ENCODE data around the gene CRTC2. TPM values are rescaled to one million over a fixed set of nuclear protein-coding genes. Genes with fewer than 3 reads are reported as not detected.
"Not testable (repeated sequence)": the region's sequence is repeated elsewhere in the genome, so short reads cannot be mapped to it uniquely, and the experiment has no call there.

CRTC2 gene
- polyA plus RNA-seq, 1 donor from 2014 or later, result 12.1 TPM

DNA sequence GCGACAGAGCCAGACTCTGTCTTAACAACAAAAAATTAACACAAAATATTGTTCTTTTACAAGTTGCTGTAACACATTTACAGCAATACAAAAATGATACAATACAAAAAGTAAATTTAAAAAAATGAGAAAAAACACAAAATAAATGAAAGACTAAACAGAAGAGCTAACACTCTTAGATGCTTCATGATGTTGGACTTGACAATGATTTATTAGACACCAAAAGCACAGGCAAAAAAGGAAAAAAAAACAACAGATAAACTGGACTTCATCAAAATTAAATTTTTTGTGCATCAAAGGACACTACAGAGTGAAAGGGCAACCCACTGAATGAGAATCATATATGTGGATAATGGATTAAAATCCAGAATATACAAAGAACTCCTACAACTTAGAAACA, 52.0 kb downstream of the CRTC2 start:
- Histone ChIP-seq H3K9me2 (ENCODE audit: insufficient read depth, low read length) (no peaks in the 10 kb centered on the region), H3K27me3 (ENCODE audit: insufficient read depth, low read depth, low read length) (no peaks in the 10 kb centered on the region), H3K9ac (ENCODE audit: low read length) (no peak overlapping the region), H3K4me3 (ENCODE audit: low read length) (no peak overlapping the region), H4K20me1 (ENCODE audit: insufficient read depth) (no peaks in the 10 kb centered on the region), H3K4me2 (ENCODE audit: low read length) (no peak overlapping the region), H3F3A (ENCODE audit: insufficient read depth, low read length, poor library complexity, severe bottlenecking) (no peaks in the 10 kb centered on the region), H3K27ac (ENCODE audit: low read length) (no peak overlapping the region), H3K36me3 (ENCODE audit: insufficient read depth, low read length) (no peaks in the 10 kb centered on the region), H2AFZ (ENCODE audit: low read depth, low read length) (no peak overlapping the region), H3K79me2 (replicated peaks; ENCODE audit: insufficient read depth, low read length) (peaks cover 83% of the 10 kb centered on the region), H3K9me3 (ENCODE audit: low read length) (no peaks in the 10 kb centered on the region)
- TF ChIP-seq MXI1 (conservative IDR thresholded peaks at IDR 0.05; ENCODE audit: poor library complexity, severe bottlenecking) (no peak), RAD21 (conservative IDR thresholded peaks at IDR 0.05) (no peak), EP300 (conservative IDR thresholded peaks at IDR 0.05; ENCODE audit: poor library complexity, severe bottlenecking) (no peak)
- TF ChIP-seq, protein P1, sequence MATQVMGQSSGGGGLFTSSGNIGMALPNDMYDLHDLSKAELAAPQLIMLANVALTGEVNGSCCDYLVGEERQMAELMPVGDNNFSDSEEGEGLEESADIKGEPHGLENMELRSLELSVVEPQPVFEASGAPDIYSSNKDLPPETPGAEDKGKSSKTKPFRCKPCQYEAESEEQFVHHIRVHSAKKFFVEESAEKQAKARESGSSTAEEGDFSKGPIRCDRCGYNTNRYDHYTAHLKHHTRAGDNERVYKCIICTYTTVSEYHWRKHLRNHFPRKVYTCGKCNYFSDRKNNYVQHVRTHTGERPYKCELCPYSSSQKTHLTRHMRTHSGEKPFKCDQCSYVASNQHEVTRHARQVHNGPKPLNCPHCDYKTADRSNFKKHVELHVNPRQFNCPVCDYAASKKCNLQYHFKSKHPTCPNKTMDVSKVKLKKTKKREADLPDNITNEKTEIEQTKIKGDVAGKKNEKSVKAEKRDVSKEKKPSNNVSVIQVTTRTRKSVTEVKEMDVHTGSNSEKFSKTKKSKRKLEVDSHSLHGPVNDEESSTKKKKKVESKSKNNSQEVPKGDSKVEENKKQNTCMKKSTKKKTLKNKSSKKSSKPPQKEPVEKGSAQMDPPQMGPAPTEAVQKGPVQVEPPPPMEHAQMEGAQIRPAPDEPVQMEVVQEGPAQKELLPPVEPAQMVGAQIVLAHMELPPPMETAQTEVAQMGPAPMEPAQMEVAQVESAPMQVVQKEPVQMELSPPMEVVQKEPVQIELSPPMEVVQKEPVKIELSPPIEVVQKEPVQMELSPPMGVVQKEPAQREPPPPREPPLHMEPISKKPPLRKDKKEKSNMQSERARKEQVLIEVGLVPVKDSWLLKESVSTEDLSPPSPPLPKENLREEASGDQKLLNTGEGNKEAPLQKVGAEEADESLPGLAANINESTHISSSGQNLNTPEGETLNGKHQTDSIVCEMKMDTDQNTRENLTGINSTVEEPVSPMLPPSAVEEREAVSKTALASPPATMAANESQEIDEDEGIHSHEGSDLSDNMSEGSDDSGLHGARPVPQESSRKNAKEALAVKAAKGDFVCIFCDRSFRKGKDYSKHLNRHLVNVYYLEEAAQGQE (IDR thresholded peaks at IDR 0.05; ENCODE audit: borderline replicate concordance), result no peak

DNA sequence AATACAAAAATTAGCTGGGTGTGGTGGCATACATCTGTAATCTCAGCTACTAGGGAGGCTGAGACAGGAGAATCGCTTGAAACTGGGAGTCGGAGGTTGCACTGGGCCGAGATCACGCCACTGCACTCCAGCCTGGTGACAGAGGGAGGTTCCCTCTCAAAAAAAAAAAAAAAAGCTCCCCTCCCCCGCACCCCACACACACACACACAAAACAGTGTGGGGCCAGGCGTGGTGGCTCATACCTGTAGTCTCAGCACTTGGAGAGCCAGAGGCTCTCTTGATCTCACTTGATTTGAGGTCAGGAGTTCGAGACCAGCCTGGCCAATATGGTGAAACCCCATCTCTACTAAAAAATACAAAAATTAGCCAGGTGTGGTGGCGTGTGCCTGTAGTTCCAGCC, 52.5 kb downstream of the CRTC2 start:
- H3K9ac ChIP-seq (ENCODE audit: low read length); H3K4me2 ChIP-seq (ENCODE audit: low read length); H3K4me3 ChIP-seq (ENCODE audit: low read length); H3K9me3 ChIP-seq (ENCODE audit: low read length); H3K27me3 ChIP-seq (ENCODE audit: insufficient read depth, low read depth, low read length); H3K9me2 ChIP-seq (ENCODE audit: insufficient read depth, low read length); H3K36me3 ChIP-seq (ENCODE audit: insufficient read depth, low read length); H3F3A ChIP-seq (ENCODE audit: insufficient read depth, low read length, poor library complexity, severe bottlenecking); H2AFZ ChIP-seq (ENCODE audit: low read depth, low read length); H4K20me1 ChIP-seq (ENCODE audit: insufficient read depth); H3K27ac ChIP-seq (ENCODE audit: low read length): not testable (repeated sequence)
- peaks cover 84% of the 10 kb centered on the region for H3K79me2 ChIP-seq (replicated peaks; ENCODE audit: insufficient read depth, low read length)

DNA sequence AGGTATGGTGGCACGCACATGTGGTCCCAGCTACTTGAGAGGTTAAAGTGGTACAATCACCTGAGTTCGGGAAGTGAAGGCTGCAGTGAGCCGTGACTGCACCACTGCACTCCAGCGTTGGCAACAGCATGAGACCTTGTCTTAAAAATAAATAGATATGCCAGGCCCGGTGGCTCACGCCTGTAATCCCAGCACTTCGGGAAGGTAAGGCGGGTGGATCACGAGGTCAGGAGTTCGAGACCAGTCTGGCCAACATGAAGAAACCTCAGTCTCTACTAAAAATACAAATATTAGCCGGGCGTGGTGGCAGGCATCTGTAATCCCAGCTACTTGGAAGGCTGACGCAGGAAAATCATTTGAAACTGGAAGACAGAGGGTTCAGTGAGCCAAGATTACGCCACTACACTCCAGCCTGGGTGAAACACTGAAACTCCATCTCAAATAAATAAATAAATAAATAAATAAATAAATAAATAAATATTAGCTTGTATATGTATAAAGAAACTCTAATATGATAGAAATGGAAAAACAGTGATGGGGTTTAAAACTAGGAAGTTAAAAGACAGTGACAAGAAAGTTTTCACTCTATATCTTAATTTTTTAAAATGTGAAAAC, 54.5 kb downstream of the CRTC2 start:
- Histone ChIP-seq H3K36me3 (ENCODE audit: insufficient read depth, low read length) (no peaks in the 10 kb centered on the region), H3K79me2 (replicated peaks; ENCODE audit: insufficient read depth, low read length) (peaks cover 77% of the 10 kb centered on the region), H3K9me3 (ENCODE audit: low read length) (no peaks in the 10 kb centered on the region), H3K27ac (ENCODE audit: low read length) (no peak overlapping the region), H4K20me1 (ENCODE audit: insufficient read depth) (no peaks in the 10 kb centered on the region), H3F3A (ENCODE audit: insufficient read depth, low read length, poor library complexity, severe bottlenecking) (no peaks in the 10 kb centered on the region), H3K27me3 (ENCODE audit: insufficient read depth, low read depth, low read length) (no peaks in the 10 kb centered on the region), H3K9ac (ENCODE audit: low read length) (no peak overlapping the region), H3K4me2 (ENCODE audit: low read length) (no peak overlapping the region), H3K4me3 (ENCODE audit: low read length) (no peak overlapping the region), H3K9me2 (ENCODE audit: insufficient read depth, low read length) (no peaks in the 10 kb centered on the region), H2AFZ (ENCODE audit: low read depth, low read length) (no peak overlapping the region)
- TF ChIP-seq, protein P1 (IDR thresholded peaks at IDR 0.05; ENCODE audit: borderline replicate concordance), result no peak

All from neural cell (in vitro differentiated cells).